ENCODE data around the gene ZNF12. TPM values are rescaled to one million over a fixed set of nuclear protein-coding genes. Genes with fewer than 3 reads are reported as not detected.

The ZNF12 gene
- total and polyA plus RNA-seq, 2 of the 8 experiments (the other 6 are each of a cell fraction or from before 2014, with no cell fraction given) = 6.7 to 16.2 TPM

GRCh38 chr7:6718124-6718523 lies 11.4 kb upstream of the ZNF12 start:
- no peak for DNase-seq (ENCODE audit: low read depth in 1 of 2, low spot score in 2 of 2)
- no peaks in the 10 kb centered on the region for H3K36me3 ChIP-seq (ENCODE audit: control insufficient read depth in 2 of 4, insufficient read depth in 4 of 4, low read length in 3 of 4)
- H3K23ac ChIP-seq (ENCODE audit: insufficient read length) = no peak overlapping the region
- no peak overlapping the region for H2BK12ac ChIP-seq (ENCODE audit: low read depth, low read length)
- H3K18ac ChIP-seq (ENCODE audit: extremely low read depth, low read length) = no peak overlapping the region
- H2BK5ac ChIP-seq (ENCODE audit: low read depth, low read length) = no peak overlapping the region
- no peak overlapping the region for H3K4ac ChIP-seq (replicated peaks; ENCODE audit: insufficient read length, low read depth, low read length)
- no peak overlapping the region for H3K27ac ChIP-seq (ENCODE audit: low read depth, low read length)
- no peak overlapping the region for H2AFZ ChIP-seq (ENCODE audit: low read length)
- no peak for FAIRE-seq
- WGBS, 2 experiments (ENCODE audit: extremely low coverage in 1 of 2, insufficient coverage in 1 of 2, insufficient read length in 1 of 2, insufficient replicate concordance in 2 of 2, low coverage in 1 of 2, low lambda C conversion rate in 2 of 2, missing lambda C conversion rate in 1 of 2) = 75% methylated on average over 6 of the region's 6 CpGs; no CpG with 5 or more reads in 1 of the 2 experiments
- no peaks in the 10 kb centered on the region for H3K4me1 ChIP-seq (replicated peaks in 1 of 4; ENCODE audit: control insufficient read depth in 3 of 4, insufficient read depth in 4 of 4, low read length in 3 of 4)
- H4K20me1 ChIP-seq (replicated peaks in 1 of 2; ENCODE audit: control insufficient read depth in 1 of 2, insufficient read depth in 2 of 2, low read length in 2 of 2) = no peaks in the 10 kb centered on the region
- no peak overlapping the region for H2AK5ac ChIP-seq (ENCODE audit: low read depth, low read length)
- H2BK120ac ChIP-seq (replicated peaks; ENCODE audit: low read depth, low read length) = no peak overlapping the region
- no peaks in the 10 kb centered on the region for H3K9me3 ChIP-seq (ENCODE audit: insufficient read depth in 2 of 2, low read depth in 1 of 2, low read length in 1 of 2)
- H2BK15ac ChIP-seq (ENCODE audit: low read length) = no peak overlapping the region
- TF ChIP-seq POLR2A (IDR thresholded peaks at IDR 0.05; ENCODE audit: control extremely low read depth in 1 of 2, low read depth in 2 of 2, low read length in 2 of 2) = no peak
- peak; percentile 6 to 40 (median 17); a peak in 3 of 4 replicates for TF ChIP-seq CTCF (IDR thresholded peaks at IDR 0.05; ENCODE audit: control extremely low read depth in 1 of 3, insufficient read depth in 1 of 3, low read depth in 1 of 3, low read length in 3 of 3)
- TF ChIP-seq RAD21 (IDR thresholded peaks at IDR 0.05 in 1 of 2, conservative IDR thresholded peaks at IDR 0.05 in 1 of 2; ENCODE audit: low read depth in 2 of 2, low read length in 2 of 2) = peak; percentile 14 to 30; a peak in 2 of 4 replicates
- H4K5ac ChIP-seq (ENCODE audit: insufficient read length, low read depth, low read length) = no peak overlapping the region
- no peaks in the 10 kb centered on the region for H3K23me2 ChIP-seq (ENCODE audit: low read depth, low read length)
- CTCF ChIA-PET (ENCODE audit: partially characterized antibody) = interaction anchor here (1.0 kb wide), 2 partner anchors 11 to 62 kb away, joined by 3 read pairs; no protein-coding TSS in a partner anchor
- no peak overlapping the region for H2BK20ac ChIP-seq (ENCODE audit: low read length)
- H3K27me3 ChIP-seq (replicated peaks in 1 of 4; ENCODE audit: control insufficient read depth in 3 of 4, extremely low read depth in 1 of 4, insufficient read depth in 3 of 4, low read length in 3 of 4) = no peaks in the 10 kb centered on the region; a peak in 1 of 7 replicates
- no peak overlapping the region for H3K4me3 ChIP-seq (ENCODE audit: extremely low read depth in 1 of 4, insufficient read depth in 2 of 4, low read depth in 3 of 4, low read length in 4 of 4)
- no peaks in the 10 kb centered on the region for H3K79me1 ChIP-seq (ENCODE audit: low read depth, low read length)
- H4K8ac ChIP-seq (ENCODE audit: extremely low read depth, insufficient read depth, low read length) = no peak overlapping the region
- no peak overlapping the region for H3K14ac ChIP-seq (ENCODE audit: insufficient read length)
- H3K9ac ChIP-seq (replicated peaks in 1 of 4; ENCODE audit: extremely low read depth in 1 of 4, low read depth in 3 of 4, low read length in 3 of 4) = no peak overlapping the region
- no peak overlapping the region for H3K4me2 ChIP-seq (ENCODE audit: insufficient read depth in 1 of 2, low read depth in 2 of 2, low read length in 2 of 2)
- H3K56ac ChIP-seq (replicated peaks; ENCODE audit: insufficient read length, low read depth, low read length) = no peak overlapping the region
- H3K79me2 ChIP-seq (ENCODE audit: control insufficient read depth in 1 of 2, insufficient read depth in 2 of 2, low read length in 2 of 2) = no peaks in the 10 kb centered on the region
- H4K91ac ChIP-seq (replicated peaks; ENCODE audit: insufficient read length, low read length) = no peak overlapping the region
- POLR2A ChIA-PET (ENCODE audit: partially characterized antibody) = no interaction called here

Measured in H1 (cell line).